HepG2 (cell line): ENCODE results near the gene GALNT1. TPM values are rescaled to one million over a fixed set of nuclear protein-coding genes. Genes with fewer than 3 reads are reported as not detected.

ENCODE experiments used
- ATAC-seq: fragments of 200-7000 bp; cut with Tn5 transposase; 3 replicates; pipeline ENCODE4 v1.9.1; 2020; ENCODE audit warnings: mild to moderate bottlenecking, moderate library complexity
- BruUV-seq: library from RNA; stranded (reverse); fragments of 400-500 nt; replicated peaks from 2 replicates; lab custom pipeline; 2021; lab: Mats Ljungman, UMichigan
- CTCF ChIA-PET: fragments of 300-600 bp; formaldehyde crosslinking; extraction: SDS; loops from one replicate; lab custom pipeline; 2021; ENCODE audit warnings: low total read pairs, inconsistent platforms, low intra/inter-chr PET ratio; lab: Yijun Ruan, JAX
- POLR2A ChIA-PET: fragments of 350-600 bp; sonication (Branson Sonifier 250); formaldehyde crosslinking; loops from one replicate; lab custom pipeline; 2020; ENCODE audit warnings: antibody characterized with exemption, inconsistent platforms; lab: Yijun Ruan, JAX
- DNase-seq: peaks from one replicate; pipeline ENCODE4 v3.0.0-alpha.2; 2015; ENCODE audit warnings: low spot score
- FAIRE-seq: peaks from 3 replicates; lab custom pipeline; 2011; peaks lifted over from hg19 to GRCh38; lab: Jason Lieb, UNC
- H2AFZ ChIP-seq: one replicate; pipeline ENCODE4 v1.6.1; 2011; ENCODE audit warnings: low read length, inconsistent platforms
- H3K27ac ChIP-seq: fragments of 300-600 bp; 3 replicates; pipeline ENCODE4 v1.8.0; 2011; ENCODE audit warnings: mixed run types, mild to moderate bottlenecking, mixed read lengths, low read length, inconsistent platforms; ENCODE audit not compliant: insufficient read depth; ENCODE audit errors: extremely low read length
- H3K27me3 ChIP-seq, 2 experiments: fragments of 200-600 bp in 1 of 2; 2 replicates in 1 of 2; 3 replicates in 1 of 2; pipeline versions ENCODE4 v1.6.0 to v1.8.0; 2011; ENCODE audit warnings: low read length in 2 of 2, mild to moderate bottlenecking in 2 of 2, moderate library complexity in 2 of 2, inconsistent platforms in 1 of 2; ENCODE audit not compliant: insufficient read depth in 2 of 2, control insufficient read depth in 1 of 2
- H3K36me3 ChIP-seq, 2 experiments: fragments of 200-600 bp in 1 of 2; replicated peaks in 1 of 2; 2 replicates in 1 of 2; 3 replicates in 1 of 2; pipeline versions ENCODE4 v1.5.1 to v1.8.0; 2011; ENCODE audit warnings: low read length in 2 of 2, inconsistent platforms in 1 of 2; ENCODE audit not compliant: insufficient read depth in 2 of 2, control insufficient read depth in 1 of 2
- H3K4me1 ChIP-seq: 2 replicates; pipeline ENCODE4 v1.5.1; 2012; ENCODE audit warnings: low read length, inconsistent platforms; ENCODE audit not compliant: insufficient read depth
- H3K4me2 ChIP-seq: 2 replicates; pipeline ENCODE4 v1.6.0; 2011; ENCODE audit warnings: low read depth, low read length, inconsistent platforms
- H3K4me3 ChIP-seq, 3 experiments: fragments of 200-600 bp in 1 of 3; sonication (generic), shearing (Covaris generic) in 1 of 3; replicated peaks in 1 of 3; 2 replicates each; pipeline ENCODE4 v1.5.1; 2011 to 2016; ENCODE audit warnings: low read length in 3 of 3, inconsistent platforms in 2 of 3, low read depth in 2 of 3, mild to moderate bottlenecking in 2 of 3, control low read depth in 1 of 3, mixed read lengths in 1 of 3; ENCODE audit not compliant: insufficient read depth in 1 of 3
- H3K79me2 ChIP-seq: one replicate; pipeline ENCODE4 v1.6.1; 2011; ENCODE audit warnings: low read length, inconsistent platforms; ENCODE audit not compliant: insufficient read depth
- H3K9ac ChIP-seq: 2 replicates; pipeline ENCODE4 v1.6.0; 2011; ENCODE audit warnings: mild to moderate bottlenecking, low read depth, low read length, inconsistent platforms; ENCODE audit not compliant: insufficient read depth
- H3K9me3 ChIP-seq: 2 replicates; pipeline ENCODE4 v1.5.1; 2012; ENCODE audit warnings: mild to moderate bottlenecking, low read length
- H4K20me1 ChIP-seq: 2 replicates; pipeline ENCODE4 v1.6.0; 2011; ENCODE audit warnings: inconsistent platforms, mild to moderate bottlenecking, low read length, moderate library complexity; ENCODE audit not compliant: insufficient read depth
- HCFC1 ChIP-seq: fragments of 150-350 bp; IDR thresholded peaks from 2 replicates; pipeline ENCODE4 v1.6.1; 2014; ENCODE audit warnings: low read depth, low read length
- NFKB2 ChIP-seq: sonication (generic); formaldehyde crosslinking; IDR thresholded peaks from 2 replicates; pipeline ENCODE4 v1.4.0; 2020; ENCODE audit warnings: missing genetic modification reagents, borderline replicate concordance
- REXO4 ChIP-seq: sonication (generic); formaldehyde crosslinking; IDR thresholded peaks from 2 replicates; pipeline ENCODE4 v1.8.0; 2022; ENCODE audit warnings: missing genetic modification reagents, mild to moderate bottlenecking, borderline replicate concordance
- ZBTB1 ChIP-seq: sonication (generic); formaldehyde crosslinking; IDR thresholded peaks from 2 replicates; pipeline ENCODE4 v1.4.0; 2020; ENCODE audit warnings: missing genetic modification reagents, borderline replicate concordance
- ZNF10 ChIP-seq: sonication (generic); formaldehyde crosslinking; IDR thresholded peaks from 2 replicates; pipeline ENCODE4 v1.4.0; 2020; ENCODE audit warnings: mild to moderate bottlenecking, low read depth, missing genetic modification reagents, borderline replicate concordance
- ZNF546 ChIP-seq: sonication (generic); formaldehyde crosslinking; conservative IDR thresholded peaks from 2 replicates; pipeline ENCODE4 v1.8.1; 2023; ENCODE audit warnings: mild to moderate bottlenecking, missing genetic modification reagents
- WGBS: methylation state at CpG from one replicate; pipeline ENCODE4 v1.1.6; 2017; ENCODE audit warnings: low lambda C conversion rate; 5-methylcytosine and 5-hydroxymethylcytosine counted together
- in situ Hi-C: cut with HindIII; loops from 2 replicates; pipeline ENCODE4 v1.10.0; 2017; ENCODE audit warnings: low pct_unique_long_range_greater_than_20kb; ENCODE audit not compliant: extremely low pct_ligation_motif_present
- intact Hi-C: fragments of 100-400 bp; cut with micrococcal nuclease; formaldehyde crosslinking; loops from one replicate; pipeline ENCODE4 v1.10.0; 2022; ENCODE audit not compliant: unreplicated experiment
- polyA plus RNA-seq, 8 experiments: library from polyadenylated mRNA; depleted of rRNA in 3 of 8; stranded (reverse) in 7 of 8; unstranded in 1 of 8; fragments of >200 nt; fragmentation: Illumina TruSeq in 4 of 8; extraction: Trizol in 4 of 8; gene quantifications; 2 replicates each; pipeline versions ENCODE4 v1.2.1 to v1.2.3, GENCODE V29; 2011 to 2016; ENCODE audit warnings: low read depth in 4 of 8, missing spikeins in 1 of 8, mixed read lengths in 1 of 8; ENCODE audit not compliant: insufficient read depth in 1 of 8
- total RNA-seq, 5 experiments: library from RNA; depleted of rRNA; stranded (reverse); fragments of >200 nt; fragmentation: Illumina TruSeq; extraction: Trizol; gene quantifications; 2 replicates each; pipeline ENCODE4 v1.2.3, GENCODE V29; 2016; ENCODE audit warnings: low read depth in 1 of 5
- TF ChIP-seq, protein P1 (sequence below): sonication (generic); formaldehyde crosslinking; IDR thresholded peaks from 2 replicates; pipeline ENCODE4 v1.5.0; 2020; ENCODE audit warnings: mild to moderate bottlenecking, missing genetic modification reagents
- TF ChIP-seq, protein P2 (sequence below): sonication (generic); formaldehyde crosslinking; IDR thresholded peaks from 2 replicates; pipeline ENCODE4 v1.8.1; 2022; ENCODE audit warnings: mild to moderate bottlenecking, missing genetic modification reagents

GALNT1 gene
- total and polyA plus RNA-seq, 2 of the 13 experiments (the other 11 are each of a cell fraction or from before 2014, with no cell fraction given), result 41.1 to 100 TPM

DNA sequence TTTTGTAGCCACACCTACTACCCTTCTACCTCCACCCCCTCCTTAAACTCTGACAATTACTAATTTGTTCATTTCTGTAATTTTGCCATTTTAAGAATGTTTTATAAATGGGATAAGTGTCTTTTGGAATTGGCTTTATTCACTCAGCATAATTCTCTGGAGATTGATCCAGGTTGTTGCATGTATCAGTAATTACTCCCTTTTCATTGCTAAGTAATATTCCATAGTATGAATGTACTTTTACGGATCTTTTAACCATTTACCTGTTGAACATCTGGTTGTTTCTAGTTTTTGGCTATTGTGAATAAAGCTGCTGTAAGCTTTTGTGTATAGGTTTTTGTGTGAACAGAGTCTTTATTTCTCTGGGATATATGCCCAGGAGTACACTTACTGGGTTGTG is 4.1 kb downstream of the GALNT1 start:
- Histone ChIP-seq H3K27ac (no peak overlapping the region), H2AFZ (no peak overlapping the region), H3K9ac (no peak overlapping the region), H3K36me3 (no peaks in the 10 kb centered on the region), H3K27me3 (no peaks in the 10 kb centered on the region), H3K4me2 (no peak overlapping the region), H3K9me3 (peaks cover 9% of the 10 kb centered on the region; the same call in 1 of the 2 replicates), H4K20me1 (peaks cover 3% of the 10 kb centered on the region), H3K4me1 (peaks cover 23% of the 10 kb centered on the region), H3K4me3 (no peak overlapping the region), H3K79me2 (peaks cover 74% of the 10 kb centered on the region)
- intact Hi-C loops, result no loop called here
- DNase-seq (no peak), ATAC-seq (no peak), FAIRE-seq (no peak)
- ChIA-PET CTCF (no interaction called here), POLR2A (no interaction called here)
- TF ChIP-seq HCFC1 (no peak), REXO4 (CRISPR knock-in tag) (no peak), ZNF546 (no peak), ZBTB1 (no peak), NFKB2 (CRISPR knock-in tag) (no peak), ZNF10 (no peak)
- TF ChIP-seq, protein P1, sequence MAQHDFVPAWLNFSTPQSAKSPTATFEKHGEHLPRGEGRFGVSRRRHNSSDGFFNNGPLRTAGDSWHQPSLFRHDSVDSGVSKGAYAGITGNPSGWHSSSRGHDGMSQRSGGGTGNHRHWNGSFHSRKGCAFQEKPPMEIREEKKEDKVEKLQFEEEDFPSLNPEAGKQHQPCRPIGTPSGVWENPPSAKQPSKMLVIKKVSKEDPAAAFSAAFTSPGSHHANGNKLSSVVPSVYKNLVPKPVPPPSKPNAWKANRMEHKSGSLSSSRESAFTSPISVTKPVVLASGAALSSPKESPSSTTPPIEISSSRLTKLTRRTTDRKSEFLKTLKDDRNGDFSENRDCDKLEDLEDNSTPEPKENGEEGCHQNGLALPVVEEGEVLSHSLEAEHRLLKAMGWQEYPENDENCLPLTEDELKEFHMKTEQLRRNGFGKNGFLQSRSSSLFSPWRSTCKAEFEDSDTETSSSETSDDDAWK (CRISPR knock-in tag), result no peak
- TF ChIP-seq, protein P2, sequence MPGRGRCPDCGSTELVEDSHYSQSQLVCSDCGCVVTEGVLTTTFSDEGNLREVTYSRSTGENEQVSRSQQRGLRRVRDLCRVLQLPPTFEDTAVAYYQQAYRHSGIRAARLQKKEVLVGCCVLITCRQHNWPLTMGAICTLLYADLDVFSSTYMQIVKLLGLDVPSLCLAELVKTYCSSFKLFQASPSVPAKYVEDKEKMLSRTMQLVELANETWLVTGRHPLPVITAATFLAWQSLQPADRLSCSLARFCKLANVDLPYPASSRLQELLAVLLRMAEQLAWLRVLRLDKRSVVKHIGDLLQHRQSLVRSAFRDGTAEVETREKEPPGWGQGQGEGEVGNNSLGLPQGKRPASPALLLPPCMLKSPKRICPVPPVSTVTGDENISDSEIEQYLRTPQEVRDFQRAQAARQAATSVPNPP, result no peak
- 95% methylated on average over 1 of the region's 1 CpG for WGBS
- BruUV-seq, result no TSS peak
- in situ Hi-C loops, result no loop called here
